ENCODE measurements around the gene SLC1A6. TPM values are rescaled to one million over a fixed set of nuclear protein-coding genes. Genes with fewer than 3 reads are reported as not detected.
"Not testable (repeated sequence)": the region's sequence is repeated elsewhere in the genome, so short reads cannot be mapped to it uniquely, and the experiment has no call there.

Gene SLC1A6
- total RNA-seq, 6 experiments from 2014 or later = not detected

DNA sequence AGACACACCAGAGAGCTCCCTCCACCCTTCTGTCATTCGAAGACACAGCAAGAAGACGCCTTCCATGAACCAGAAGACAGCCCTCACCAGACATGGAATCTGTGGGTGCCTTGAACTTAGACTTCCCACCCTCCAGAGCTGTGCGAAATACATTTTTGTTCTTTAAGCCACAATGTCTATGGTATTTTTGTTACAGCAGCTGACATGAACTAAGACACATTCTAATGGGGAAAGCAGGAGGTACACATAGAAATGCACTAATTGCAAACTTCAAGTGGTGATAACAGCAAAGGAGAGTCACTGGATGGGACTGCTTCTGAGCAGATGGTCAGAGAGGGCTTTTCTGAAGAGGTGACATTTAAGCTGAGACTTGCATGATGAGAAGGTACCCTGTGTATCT is 22.2 kb downstream of the SLC1A6 start:
- H3K4me1 Mint-ChIP-seq (ENCODE audit: low read depth) = no peaks in the 10 kb centered on the region
- H3K27me3 Mint-ChIP-seq (ENCODE audit: insufficient read depth) = no peaks in the 10 kb centered on the region
- TF ChIP-seq, protein P1, sequence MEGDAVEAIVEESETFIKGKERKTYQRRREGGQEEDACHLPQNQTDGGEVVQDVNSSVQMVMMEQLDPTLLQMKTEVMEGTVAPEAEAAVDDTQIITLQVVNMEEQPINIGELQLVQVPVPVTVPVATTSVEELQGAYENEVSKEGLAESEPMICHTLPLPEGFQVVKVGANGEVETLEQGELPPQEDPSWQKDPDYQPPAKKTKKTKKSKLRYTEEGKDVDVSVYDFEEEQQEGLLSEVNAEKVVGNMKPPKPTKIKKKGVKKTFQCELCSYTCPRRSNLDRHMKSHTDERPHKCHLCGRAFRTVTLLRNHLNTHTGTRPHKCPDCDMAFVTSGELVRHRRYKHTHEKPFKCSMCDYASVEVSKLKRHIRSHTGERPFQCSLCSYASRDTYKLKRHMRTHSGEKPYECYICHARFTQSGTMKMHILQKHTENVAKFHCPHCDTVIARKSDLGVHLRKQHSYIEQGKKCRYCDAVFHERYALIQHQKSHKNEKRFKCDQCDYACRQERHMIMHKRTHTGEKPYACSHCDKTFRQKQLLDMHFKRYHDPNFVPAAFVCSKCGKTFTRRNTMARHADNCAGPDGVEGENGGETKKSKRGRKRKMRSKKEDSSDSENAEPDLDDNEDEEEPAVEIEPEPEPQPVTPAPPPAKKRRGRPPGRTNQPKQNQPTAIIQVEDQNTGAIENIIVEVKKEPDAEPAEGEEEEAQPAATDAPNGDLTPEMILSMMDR (IDR thresholded peaks at IDR 0.05) = no peak
- no peaks in the 10 kb centered on the region for H3K36me3 Mint-ChIP-seq (ENCODE audit: low read depth)
- H3K27ac Mint-ChIP-seq = no peak overlapping the region
- DNase-seq = no peak
- H3K4me3 Mint-ChIP-seq = no peak overlapping the region
- peaks cover 45% of the 10 kb centered on the region for H3K9me3 Mint-ChIP-seq

DNA sequence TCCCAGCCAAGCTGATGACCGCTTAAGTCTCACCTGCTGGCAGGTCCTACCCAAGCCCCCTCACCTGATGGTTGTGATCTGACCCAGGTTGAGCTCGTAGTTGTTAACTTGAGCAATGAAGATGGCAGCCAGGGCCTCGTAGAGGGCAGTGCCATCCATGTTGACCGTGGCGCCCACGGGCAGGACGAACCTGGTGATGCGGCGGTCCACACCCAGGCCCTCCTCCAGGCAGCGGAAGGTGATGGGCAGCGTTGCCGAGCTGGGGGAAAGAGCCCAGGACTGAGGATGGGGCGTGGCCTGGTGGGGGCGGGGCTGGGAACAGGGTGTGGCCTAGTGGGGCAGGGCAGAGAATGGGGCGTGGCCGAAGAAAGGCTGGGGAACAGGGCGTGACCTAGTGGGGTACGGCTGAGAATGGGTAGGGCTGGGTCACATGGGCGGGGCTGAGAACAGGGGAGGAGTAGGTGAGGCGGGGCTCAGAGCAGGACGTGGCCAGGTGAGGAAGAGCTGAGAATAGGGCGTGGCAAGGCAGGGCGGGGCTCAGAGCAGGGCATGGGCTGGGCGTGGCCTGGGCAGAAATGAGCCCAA is 25.5 kb downstream of the SLC1A6 start:
- no peak overlapping the region for H3K27ac Mint-ChIP-seq

GRCh38 chr19:14952767-14953166 is 26.9 kb downstream of the SLC1A6 start:
- DNase-seq = no peak
- Mint-ChIP-seq H3K27ac (no peak overlapping the region), H3K9me3 (peaks cover 39% of the 10 kb centered on the region), H3K36me3 (ENCODE audit: low read depth) (no peaks in the 10 kb centered on the region), H3K27me3 (ENCODE audit: insufficient read depth) (no peaks in the 10 kb centered on the region), H3K4me1 (ENCODE audit: low read depth) (no peaks in the 10 kb centered on the region), H3K4me3 (no peak overlapping the region)
- TF ChIP-seq, protein P1 (IDR thresholded peaks at IDR 0.05) = no peak

More for the DNA sequence above, 25.5 kb downstream of the SLC1A6 start:
- H3K4me3 Mint-ChIP-seq = no peak overlapping the region
- peaks cover 39% of the 10 kb centered on the region for H3K9me3 Mint-ChIP-seq
- DNase-seq = no peak
- no peaks in the 10 kb centered on the region for H3K4me1 Mint-ChIP-seq (ENCODE audit: low read depth)
- TF ChIP-seq, protein P1 (IDR thresholded peaks at IDR 0.05) = no peak
- H3K36me3 Mint-ChIP-seq (ENCODE audit: low read depth) = no peaks in the 10 kb centered on the region
- H3K27me3 Mint-ChIP-seq (ENCODE audit: insufficient read depth) = no peaks in the 10 kb centered on the region

- Mint-ChIP-seq H3K4me3 (no peak overlapping the region), H3K27ac (no peak overlapping the region), H3K4me1 (ENCODE audit: low read depth) (no peaks in the 10 kb centered on the region), H3K36me3 (ENCODE audit: low read depth) (no peaks in the 10 kb centered on the region), H3K27me3 (ENCODE audit: insufficient read depth) (no peaks in the 10 kb centered on the region), H3K9me3 (peaks cover 32% of the 10 kb centered on the region; the same call in 1 of the 2 replicates)
- no peak for DNase-seq
- TF ChIP-seq, protein P1 (IDR thresholded peaks at IDR 0.05) = no peak
Observed at GRCh38 chr19:14950421-14950820, 29.2 kb downstream of the SLC1A6 start.

- Mint-ChIP-seq H3K27ac (no peak overlapping the region), H3K36me3 (ENCODE audit: low read depth) (no peaks in the 10 kb centered on the region), H3K4me1 (ENCODE audit: low read depth) (no peaks in the 10 kb centered on the region), H3K27me3 (ENCODE audit: insufficient read depth) (no peaks in the 10 kb centered on the region), H3K9me3 (peaks cover 27% of the 10 kb centered on the region; the same call in 1 of the 2 replicates), H3K4me3 (no peak overlapping the region)
- no peak for DNase-seq
- TF ChIP-seq, protein P1 (IDR thresholded peaks at IDR 0.05) = no peak
Observed at GRCh38 chr19:14949876-14950275, 29.8 kb downstream of the SLC1A6 start.

DNA sequence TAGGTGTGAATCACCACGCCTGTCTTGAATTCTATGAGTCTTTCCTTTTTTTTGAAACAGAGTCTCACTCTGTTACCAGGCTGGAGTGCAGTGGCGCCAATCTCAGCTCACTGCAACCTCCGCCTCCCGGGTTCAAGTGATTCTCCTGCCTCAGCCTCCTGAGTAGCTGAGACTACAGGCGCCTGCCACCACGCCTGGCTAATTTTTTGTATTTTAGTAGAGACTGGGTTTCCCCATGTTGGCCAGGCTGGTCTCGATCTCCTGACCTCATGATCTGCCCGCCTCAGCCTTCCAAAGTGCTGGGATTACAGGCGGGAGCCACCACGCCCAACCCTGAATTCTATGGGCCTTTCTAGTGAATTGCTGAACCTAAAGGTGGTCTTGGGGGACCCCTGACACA is 30.3 kb downstream of the SLC1A6 start:
- H3K36me3 Mint-ChIP-seq (ENCODE audit: low read depth); H3K27me3 Mint-ChIP-seq (ENCODE audit: insufficient read depth); H3K4me1 Mint-ChIP-seq (ENCODE audit: low read depth); H3K4me3 Mint-ChIP-seq; DNase-seq; H3K27ac Mint-ChIP-seq: not testable (repeated sequence)
- H3K9me3 Mint-ChIP-seq = peaks cover 23% of the 10 kb centered on the region; the same call in 1 of the 2 replicates
